ENCODE data around the gene PKP1.

DNA sequence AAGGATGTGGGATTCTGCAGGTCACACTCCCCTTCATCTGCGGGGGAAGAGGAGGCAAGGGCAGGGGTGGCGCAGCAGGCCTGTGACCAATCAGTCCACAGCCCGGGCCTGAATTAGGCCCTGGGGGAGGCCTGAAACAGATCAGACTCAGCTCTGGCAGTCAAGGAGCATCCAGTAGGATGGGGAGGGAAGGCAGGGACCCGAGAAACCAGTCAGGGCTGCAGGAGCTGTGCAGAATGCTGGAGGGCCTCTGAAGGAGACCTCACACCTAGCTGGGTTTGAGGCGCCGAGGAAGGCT lies 81.5 kb downstream of the PKP1 start:
- TF ChIP-seq, protein P1, sequence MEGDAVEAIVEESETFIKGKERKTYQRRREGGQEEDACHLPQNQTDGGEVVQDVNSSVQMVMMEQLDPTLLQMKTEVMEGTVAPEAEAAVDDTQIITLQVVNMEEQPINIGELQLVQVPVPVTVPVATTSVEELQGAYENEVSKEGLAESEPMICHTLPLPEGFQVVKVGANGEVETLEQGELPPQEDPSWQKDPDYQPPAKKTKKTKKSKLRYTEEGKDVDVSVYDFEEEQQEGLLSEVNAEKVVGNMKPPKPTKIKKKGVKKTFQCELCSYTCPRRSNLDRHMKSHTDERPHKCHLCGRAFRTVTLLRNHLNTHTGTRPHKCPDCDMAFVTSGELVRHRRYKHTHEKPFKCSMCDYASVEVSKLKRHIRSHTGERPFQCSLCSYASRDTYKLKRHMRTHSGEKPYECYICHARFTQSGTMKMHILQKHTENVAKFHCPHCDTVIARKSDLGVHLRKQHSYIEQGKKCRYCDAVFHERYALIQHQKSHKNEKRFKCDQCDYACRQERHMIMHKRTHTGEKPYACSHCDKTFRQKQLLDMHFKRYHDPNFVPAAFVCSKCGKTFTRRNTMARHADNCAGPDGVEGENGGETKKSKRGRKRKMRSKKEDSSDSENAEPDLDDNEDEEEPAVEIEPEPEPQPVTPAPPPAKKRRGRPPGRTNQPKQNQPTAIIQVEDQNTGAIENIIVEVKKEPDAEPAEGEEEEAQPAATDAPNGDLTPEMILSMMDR (IDR thresholded peaks at IDR 0.05), result no peak
- TF ChIP-seq POLR2A (IDR thresholded peaks at IDR 0.05) (no peak), POLR2AphosphoS5 (IDR thresholded peaks at IDR 0.05) (no peak), EP300 (IDR thresholded peaks at IDR 0.05) (no peak)
